Activated CD4-positive, alpha-beta T cell treated with anti-CD3 and anti-CD28 coated beads, Interleukin-2, amount 10 ng/mL, durations not matched to agents 7 days and 5 days (primary cell): ENCODE results near the gene RSF1. TPM values are rescaled to one million over a fixed set of nuclear protein-coding genes. Genes with fewer than 3 reads are reported as not detected.
"Not testable (repeated sequence)": the region's sequence is repeated elsewhere in the genome, so short reads cannot be mapped to it uniquely, and the experiment has no call there.

Experiments
- CTCF ChIA-PET: fragments of 350-600 bp; sonication (Branson Sonifier 250); formaldehyde crosslinking; loops from one replicate; lab custom pipeline; 2021; ENCODE audit warnings: antibody characterized with exemption; lab: Charles Lee
- POLR2A ChIA-PET: fragments of 350-600 bp; sonication (Branson Sonifier 250); formaldehyde crosslinking; loops from one replicate; lab custom pipeline; 2021; ENCODE audit warnings: antibody characterized with exemption; lab: Charles Lee
- DNase-seq: peaks from one replicate; pipeline ENCODE4 v3.0.0-alpha.2; 2020
- H3K27ac Mint-ChIP-seq: one replicate; pipeline ENCODE4 v1.8.0; 2021; ENCODE audit warnings: mild to moderate bottlenecking, moderate library complexity, mixed read lengths
- H3K27me3 Mint-ChIP-seq: one replicate; pipeline ENCODE4 v1.8.0; 2021; ENCODE audit warnings: mixed read lengths
- H3K36me3 Mint-ChIP-seq: one replicate; pipeline ENCODE4 v1.8.0; 2021; ENCODE audit warnings: low read depth, mixed read lengths
- H3K4me1 Mint-ChIP-seq: one replicate; pipeline ENCODE4 v1.8.0; 2021; ENCODE audit warnings: mixed read lengths
- H3K4me3 Mint-ChIP-seq: one replicate; pipeline ENCODE4 v1.8.0; 2021; ENCODE audit warnings: mild to moderate bottlenecking, moderate library complexity, mixed read lengths
- H3K9me3 Mint-ChIP-seq: one replicate; pipeline ENCODE4 v1.8.0; 2021; ENCODE audit warnings: mixed read lengths
- total RNA-seq, 2 experiments: library from RNA; stranded (reverse); gene quantifications; one replicate each; pipeline ENCODE4 v1.2.3, GENCODE V29; 2021

The RSF1 gene
- total RNA-seq, 2 experiments from 2014 or later: 57.8 to 62.5 TPM

DNA sequence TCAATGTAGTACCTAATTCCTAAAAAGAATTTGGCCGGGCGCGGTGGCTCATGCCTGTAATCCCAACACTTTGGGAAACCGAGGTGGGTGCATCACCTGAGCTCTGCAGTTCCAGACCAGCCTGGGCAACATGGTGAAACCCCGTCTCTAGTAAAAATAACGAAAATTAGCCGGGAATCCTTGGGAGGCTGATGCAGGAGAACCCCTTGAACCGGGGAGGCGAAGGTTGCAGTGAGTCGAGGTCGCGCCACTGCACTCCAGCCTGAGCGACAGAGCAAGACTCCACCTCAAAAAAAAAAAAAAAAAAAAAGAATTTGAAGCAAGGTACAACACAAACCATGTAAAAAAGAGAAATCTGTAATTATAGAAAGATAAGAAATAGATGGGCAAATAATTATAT, 1.6 kb upstream of the RSF1 start:
- H3K36me3 Mint-ChIP-seq, POLR2A ChIA-PET, DNase-seq, H3K27me3 Mint-ChIP-seq, H3K27ac Mint-ChIP-seq, H3K4me3 Mint-ChIP-seq, H3K9me3 Mint-ChIP-seq: not testable (repeated sequence)
- CTCF ChIA-PET: interaction anchor here (0.6 kb wide), 1 partner anchor 56 kb away, joined by 3 read pairs; no protein-coding TSS in a partner anchor
- peaks cover 24% of the 10 kb centered on the region for H3K4me1 Mint-ChIP-seq

GRCh38 chr11:77821349-77821851, 878 bp upstream of the RSF1 start:
- Mint-ChIP-seq H3K36me3 (peaks cover 7% of the 10 kb centered on the region), H3K27me3 (no peaks in the 10 kb centered on the region), H3K4me3 (peak overlapping the region; percentile 98), H3K9me3 (no peaks in the 10 kb centered on the region), H3K27ac (peak overlapping the region; percentile 91), H3K4me1 (peaks cover 26% of the 10 kb centered on the region)
- DNase-seq: peak; percentile 13
- CTCF ChIA-PET: interaction anchor here (0.9 kb wide), 1 partner anchor 225 kb away, joined by 4 read pairs; no protein-coding TSS in a partner anchor
- POLR2A ChIA-PET: no interaction called here

GRCh38 chr11:77819921-77820564, 479 bp downstream of the RSF1 start:
- peaks cover 16% of the 10 kb centered on the region for H3K36me3 Mint-ChIP-seq
- H3K27me3 Mint-ChIP-seq: no peaks in the 10 kb centered on the region
- H3K27ac Mint-ChIP-seq: peak overlapping the region; percentile 95
- H3K9me3 Mint-ChIP-seq: no peaks in the 10 kb centered on the region
- POLR2A ChIA-PET: no interaction called here
- peak; percentile 31 for DNase-seq
- CTCF ChIA-PET: interaction anchor here (0.7 to 0.8 kb wide), 3 partner anchors 81 to 175 kb away, joined by 3 to 5 read pairs (median 3); partner anchors contain the start of gene INTS4
- peak overlapping the region; percentile 98 for H3K4me3 Mint-ChIP-seq
- peaks cover 31% of the 10 kb centered on the region for H3K4me1 Mint-ChIP-seq

- no peaks in the 10 kb centered on the region for H3K27me3 Mint-ChIP-seq
- peaks cover 4% of the 10 kb centered on the region for H3K9me3 Mint-ChIP-seq
- H3K36me3 Mint-ChIP-seq: peaks cover 21% of the 10 kb centered on the region
Observed at GRCh38 chr11:77819411-77819920, 1.1 kb downstream of the RSF1 start.

GRCh38 chr11:77815459-77815858, 5.1 kb downstream of the RSF1 start:
- no peak for DNase-seq
- peaks cover 30% of the 10 kb centered on the region for H3K4me1 Mint-ChIP-seq
- ChIA-PET CTCF (no interaction called here), POLR2A (no interaction called here)
- H3K9me3 Mint-ChIP-seq: peaks cover 4% of the 10 kb centered on the region
- H3K4me3 Mint-ChIP-seq: no peak overlapping the region
- H3K27ac Mint-ChIP-seq: no peak overlapping the region
- H3K27me3 Mint-ChIP-seq: no peaks in the 10 kb centered on the region
- peaks cover 44% of the 10 kb centered on the region for H3K36me3 Mint-ChIP-seq

More at GRCh38 chr11:77819411-77819920, 1.1 kb downstream of the RSF1 start:
- DNase-seq: peak; percentile 88
- Mint-ChIP-seq H3K4me1 (peaks cover 35% of the 10 kb centered on the region), H3K27ac (peak overlapping the region; percentile 95), H3K4me3 (peak overlapping the region; percentile 98)
- ChIA-PET CTCF (interaction anchor here (0.7 to 0.8 kb wide), 3 partner anchors 80 to 175 kb away, joined by 3 to 5 read pairs (median 3); partner anchors contain the start of gene INTS4), POLR2A (no interaction called here)

DNA sequence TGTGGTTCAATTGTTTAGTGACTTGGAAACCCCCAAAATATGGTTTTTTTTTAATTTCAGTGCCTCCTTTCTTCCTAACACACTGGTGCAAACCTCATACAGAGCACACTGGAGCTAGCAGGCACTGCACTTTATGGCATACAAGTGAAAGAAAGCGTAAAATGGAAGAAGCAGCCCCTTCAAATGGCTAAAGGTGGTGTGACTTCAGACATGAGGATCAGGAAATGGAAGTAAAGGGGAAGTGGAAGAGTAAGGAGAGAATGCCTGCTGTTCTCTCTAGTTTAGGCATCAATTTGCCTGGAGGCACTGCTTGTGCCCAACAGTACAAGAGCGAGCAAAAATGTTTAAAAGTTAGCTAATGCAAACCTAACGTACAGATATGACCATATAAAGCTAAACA, 5.7 kb downstream of the RSF1 start:
- H3K36me3 Mint-ChIP-seq: peaks cover 49% of the 10 kb centered on the region
- H3K27me3 Mint-ChIP-seq: no peaks in the 10 kb centered on the region
- DNase-seq: no peak
- H3K27ac Mint-ChIP-seq: no peak overlapping the region
- no peak overlapping the region for H3K4me3 Mint-ChIP-seq
- H3K4me1 Mint-ChIP-seq: peaks cover 30% of the 10 kb centered on the region
- H3K9me3 Mint-ChIP-seq: peaks cover 4% of the 10 kb centered on the region
- POLR2A ChIA-PET: no interaction called here
- CTCF ChIA-PET: no interaction called here

DNA sequence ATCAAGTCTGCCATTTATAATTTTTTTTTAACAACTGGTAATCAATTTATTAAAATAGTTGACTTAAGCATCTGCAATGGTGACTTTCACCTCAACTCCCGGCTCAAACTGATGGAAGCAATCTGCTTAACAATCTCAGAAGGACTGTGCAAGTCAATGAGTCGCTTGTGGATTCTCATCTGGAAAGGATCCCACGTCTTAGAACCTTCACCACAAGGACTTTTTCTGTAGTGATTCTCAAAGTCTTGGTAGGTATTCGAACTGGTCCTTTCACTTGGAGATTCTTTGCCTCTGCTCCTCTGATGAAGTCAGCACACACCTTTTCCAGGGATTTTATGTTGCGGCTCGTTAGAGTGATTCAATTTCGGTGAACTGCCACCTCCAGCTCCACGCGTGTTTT, 7.3 kb downstream of the RSF1 start:
- peaks cover 49% of the 10 kb centered on the region for H3K36me3 Mint-ChIP-seq
- no peak for DNase-seq
- ChIA-PET CTCF (no interaction called here), POLR2A (no interaction called here)
- H3K4me1 Mint-ChIP-seq: peaks cover 22% of the 10 kb centered on the region
- H3K4me3 Mint-ChIP-seq: no peak overlapping the region
- no peak overlapping the region for H3K27ac Mint-ChIP-seq
- no peaks in the 10 kb centered on the region for H3K27me3 Mint-ChIP-seq
- peaks cover 4% of the 10 kb centered on the region for H3K9me3 Mint-ChIP-seq

DNA sequence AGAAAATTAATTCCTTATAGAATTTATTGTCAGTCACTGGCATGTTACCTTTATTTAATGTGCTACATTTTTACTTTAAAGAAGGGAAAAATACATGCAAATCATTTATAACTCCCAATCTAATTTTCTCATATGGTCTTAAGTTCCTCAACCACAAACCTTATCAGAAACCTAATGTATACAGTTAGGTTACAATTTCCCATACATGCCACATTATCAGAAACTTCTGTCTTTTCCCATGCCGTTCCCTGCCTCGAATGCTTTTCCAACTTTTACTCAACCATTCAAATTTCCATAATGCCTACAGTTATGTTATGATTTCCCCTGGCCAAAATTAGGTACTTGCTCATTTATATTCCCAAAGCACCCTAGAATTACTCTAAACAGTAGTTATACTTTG, 13.5 kb downstream of the RSF1 start:
- no peak for DNase-seq
- ChIA-PET CTCF (no interaction called here), POLR2A (no interaction called here)
- no peaks in the 10 kb centered on the region for H3K9me3 Mint-ChIP-seq
- H3K4me1 Mint-ChIP-seq: peaks cover 16% of the 10 kb centered on the region
- no peaks in the 10 kb centered on the region for H3K27me3 Mint-ChIP-seq
- no peak overlapping the region for H3K4me3 Mint-ChIP-seq
- H3K27ac Mint-ChIP-seq: no peak overlapping the region
- H3K36me3 Mint-ChIP-seq: peaks cover 31% of the 10 kb centered on the region

- DNase-seq: no peak
- H3K36me3 Mint-ChIP-seq: peaks cover 28% of the 10 kb centered on the region
- H3K9me3 Mint-ChIP-seq: no peaks in the 10 kb centered on the region
- ChIA-PET POLR2A (no interaction called here), CTCF (interaction anchor here (0.6 kb wide), 1 partner anchor 12 kb away, joined by 3 read pairs; no protein-coding TSS in a partner anchor)
- H3K27me3 Mint-ChIP-seq: no peaks in the 10 kb centered on the region
- H3K4me3 Mint-ChIP-seq: no peak overlapping the region
- H3K4me1 Mint-ChIP-seq: peaks cover 14% of the 10 kb centered on the region
- no peak overlapping the region for H3K27ac Mint-ChIP-seq
Observed at GRCh38 chr11:77806415-77806814, 14.1 kb downstream of the RSF1 start.

DNA sequence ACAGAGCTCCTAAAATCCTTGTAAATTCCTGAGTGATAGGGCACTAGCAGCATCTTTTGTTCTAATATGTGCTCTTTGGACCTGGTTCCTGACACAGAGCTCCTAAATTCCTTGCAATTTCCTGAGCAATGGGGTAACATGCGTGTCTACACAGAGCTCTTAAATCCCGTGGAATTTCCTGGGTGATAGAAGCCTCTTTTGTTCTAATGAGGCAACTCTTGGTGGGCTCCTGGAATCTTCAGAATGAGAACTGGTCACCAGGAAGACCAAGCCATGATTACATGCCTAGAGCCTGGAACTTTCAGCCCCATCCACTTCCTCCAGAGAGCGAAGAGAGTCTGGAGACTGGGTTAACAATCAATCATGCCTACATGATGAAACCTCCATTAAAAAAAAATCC, 19.0 kb downstream of the RSF1 start:
- CTCF ChIA-PET: no interaction called here
- Mint-ChIP-seq H3K9me3 (peaks cover 7% of the 10 kb centered on the region), H3K27me3 (no peaks in the 10 kb centered on the region), H3K27ac (no peak overlapping the region), H3K4me3 (no peak overlapping the region), H3K36me3 (peaks cover 27% of the 10 kb centered on the region), H3K4me1 (peaks cover 18% of the 10 kb centered on the region)
- POLR2A ChIA-PET: no interaction called here
- DNase-seq: no peak

GRCh38 chr11:77800449-77800848, 20.1 kb downstream of the RSF1 start:
- H3K4me1 Mint-ChIP-seq: peaks cover 18% of the 10 kb centered on the region
- H3K27me3 Mint-ChIP-seq: no peaks in the 10 kb centered on the region
- peaks cover 30% of the 10 kb centered on the region for H3K36me3 Mint-ChIP-seq
- peaks cover 7% of the 10 kb centered on the region for H3K9me3 Mint-ChIP-seq
- no peak overlapping the region for H3K27ac Mint-ChIP-seq
- POLR2A ChIA-PET: interaction anchor here (0.5 kb wide), 1 partner anchor 26 kb away, joined by 3 read pairs; no protein-coding TSS in a partner anchor
- no peak overlapping the region for H3K4me3 Mint-ChIP-seq
- CTCF ChIA-PET: interaction anchor here (0.6 to 0.8 kb wide), 3 partner anchors 24 to 250 kb away, joined by 3 to 7 read pairs (median 3); no protein-coding TSS in a partner anchor
- DNase-seq: no peak

DNA sequence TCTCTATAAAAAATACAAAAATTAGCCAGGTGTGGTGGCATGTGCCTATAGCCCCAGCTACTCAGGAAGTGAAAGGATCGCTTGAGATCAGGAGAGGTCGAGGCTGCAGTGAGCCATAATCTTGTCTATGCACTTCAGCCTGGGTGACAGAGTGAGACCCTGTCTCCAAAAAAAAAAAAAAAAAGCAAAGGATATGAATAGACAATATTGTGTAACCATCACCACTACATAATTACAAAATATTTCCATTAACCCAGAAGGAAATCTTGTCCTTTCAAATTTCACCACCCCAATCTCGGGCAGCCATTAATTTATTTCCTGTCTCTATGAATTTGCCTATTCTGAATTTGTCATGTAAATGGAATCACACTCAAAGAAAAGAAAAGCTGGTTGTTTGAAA, 21.2 kb downstream of the RSF1 start:
- Mint-ChIP-seq H3K27ac (no peak overlapping the region), H3K36me3 (peaks cover 32% of the 10 kb centered on the region), H3K4me3 (no peak overlapping the region), H3K4me1 (peaks cover 20% of the 10 kb centered on the region), H3K27me3 (no peaks in the 10 kb centered on the region), H3K9me3 (peaks cover 7% of the 10 kb centered on the region)
- POLR2A ChIA-PET: interaction anchor here (0.5 kb wide), 1 partner anchor 14 kb away, joined by 5 read pairs; no protein-coding TSS in a partner anchor
- no peak for DNase-seq
- CTCF ChIA-PET: no interaction called here

- CTCF ChIA-PET: interaction anchor here (1.4 kb wide), 1 partner anchor 42 kb away, joined by 4 read pairs; no protein-coding TSS in a partner anchor
- Mint-ChIP-seq H3K4me1 (peaks cover 16% of the 10 kb centered on the region), H3K27ac (no peak overlapping the region), H3K36me3 (peaks cover 66% of the 10 kb centered on the region), H3K9me3 (peaks cover 29% of the 10 kb centered on the region), H3K27me3 (no peaks in the 10 kb centered on the region), H3K4me3 (no peak overlapping the region)
- POLR2A ChIA-PET: interaction anchor here (0.6 kb wide), 1 partner anchor 682 kb away, joined by 3 read pairs; no protein-coding TSS in a partner anchor
- no peak for DNase-seq
Observed at GRCh38 chr11:77793972-77794371, 26.6 kb downstream of the RSF1 start.
